ENCODE results near the gene HIP1. TPM values are rescaled to one million over a fixed set of nuclear protein-coding genes. Genes with fewer than 3 reads are reported as not detected.

HIP1 gene
- total and polyA plus RNA-seq, 3 experiments from 2014 or later: 6.1 to 7.4 (median 6.7) TPM

- Histone ChIP-seq H3K4me1 (ENCODE audit: insufficient read depth, low read length) (no peaks in the 10 kb centered on the region), H3K27me3 (ENCODE audit: insufficient read depth, low read length, poor library complexity, severe bottlenecking) (no peaks in the 10 kb centered on the region), H3K4me3 (ENCODE audit: low read length) (no peak overlapping the region), H3K9me3 (ENCODE audit: low read length) (no peaks in the 10 kb centered on the region), H3K36me3 (ENCODE audit: insufficient read depth, low read length) (no peaks in the 10 kb centered on the region), H3K27ac (ENCODE audit: low read depth, low read length) (no peak overlapping the region)
- no peak for DNase-seq
- Mint-ChIP-seq H3K27me3 (peaks cover 0 to 1% of the 10 kb centered on the region in 2 donors), H3K4me1 (peaks cover 0 to 2% (median 0%) of the 10 kb centered on the region in 3 donors), H3K27ac (no peak overlapping the region), H3K36me3 (peaks cover 2 to 13% (median 5%) of the 10 kb centered on the region in 3 donors), H3K9me3 (peaks cover 7 to 14% (median 9%) of the 10 kb centered on the region in 5 donors), H3K4me3 (no peak overlapping the region)
- CTCF ChIA-PET: no interaction called here
- POLR2A ChIA-PET: no interaction called here
Measured at GRCh38 chr7:75626954-75627353, 111.8 kb downstream of the HIP1 start.

GRCh38 chr7:75625868-75626267 is 112.9 kb downstream of the HIP1 start:
- Mint-ChIP-seq H3K36me3 (peaks cover 2 to 13% (median 5%) of the 10 kb centered on the region in 3 donors), H3K4me1 (peaks cover 0 to 5% (median 4%) of the 10 kb centered on the region in 3 donors), H3K4me3 (no peak overlapping the region), H3K9me3 (peaks cover 7 to 14% (median 9%) of the 10 kb centered on the region in 5 donors), H3K27ac (no peak overlapping the region), H3K27me3 (peaks cover 0 to 1% of the 10 kb centered on the region in 2 donors)
- Histone ChIP-seq H3K27ac (ENCODE audit: low read depth, low read length) (no peak overlapping the region), H3K27me3 (ENCODE audit: insufficient read depth, low read length, poor library complexity, severe bottlenecking) (no peaks in the 10 kb centered on the region), H3K9me3 (ENCODE audit: low read length) (no peaks in the 10 kb centered on the region), H3K4me3 (ENCODE audit: low read length) (no peak overlapping the region), H3K36me3 (ENCODE audit: insufficient read depth, low read length) (no peaks in the 10 kb centered on the region), H3K4me1 (ENCODE audit: insufficient read depth, low read length) (no peaks in the 10 kb centered on the region)
- ChIA-PET POLR2A (no interaction called here), CTCF (no interaction called here)
- no peak for DNase-seq

GRCh38 chr7:75624134-75624832 is 114.5 kb downstream of the HIP1 start:
- no peaks in the 10 kb centered on the region for H3K36me3 ChIP-seq (ENCODE audit: insufficient read depth, low read length)
- no peak overlapping the region for H3K4me3 ChIP-seq (ENCODE audit: low read length)
- peak overlapping the region; percentile 48 for H3K27ac ChIP-seq (ENCODE audit: low read depth, low read length)
- ChIA-PET POLR2A (no interaction called here), CTCF (interaction anchor here (0.7 to 0.9 kb wide), 2 partner anchors 18 to 30 kb away, joined by 3 read pairs; no protein-coding TSS in a partner anchor)
- H3K27ac Mint-ChIP-seq: peak overlapping the region in 1 of 8 donors; percentile 8
- H3K4me3 Mint-ChIP-seq: no peak overlapping the region
- H3K36me3 Mint-ChIP-seq: peaks cover 2 to 9% (median 5%) of the 10 kb centered on the region in 3 donors
- H3K4me1 Mint-ChIP-seq: peaks cover 4 to 10% (median 9%) of the 10 kb centered on the region in 3 donors
- H3K27me3 ChIP-seq (ENCODE audit: insufficient read depth, low read length, poor library complexity, severe bottlenecking): no peaks in the 10 kb centered on the region
- H3K27me3 Mint-ChIP-seq: no peaks in the 10 kb centered on the region
- H3K4me1 ChIP-seq (ENCODE audit: insufficient read depth, low read length): no peaks in the 10 kb centered on the region
- no peaks in the 10 kb centered on the region for H3K9me3 ChIP-seq (ENCODE audit: low read length)
- H3K9me3 Mint-ChIP-seq: peaks cover 6 to 14% (median 9%) of the 10 kb centered on the region in 5 donors
- DNase-seq: no peak

- no peak overlapping the region for H3K27ac Mint-ChIP-seq
- H3K27me3 Mint-ChIP-seq: no peaks in the 10 kb centered on the region
- peaks cover 8 to 14% (median 13%) of the 10 kb centered on the region in 3 donors for H3K4me1 Mint-ChIP-seq
- no peaks in the 10 kb centered on the region for H3K36me3 ChIP-seq (ENCODE audit: insufficient read depth, low read length)
- H3K27ac ChIP-seq (ENCODE audit: low read depth, low read length): no peak overlapping the region
- ChIA-PET CTCF (interaction anchor here (0.6 to 0.9 kb wide), 3 partner anchors 18 to 110 kb away, joined by 3 read pairs; no protein-coding TSS in a partner anchor), POLR2A (no interaction called here)
- no peaks in the 10 kb centered on the region for H3K9me3 ChIP-seq (ENCODE audit: low read length)
- H3K36me3 Mint-ChIP-seq: peaks cover 2 to 9% (median 5%) of the 10 kb centered on the region in 3 donors
- no peak overlapping the region for H3K4me3 Mint-ChIP-seq
- H3K27me3 ChIP-seq (ENCODE audit: insufficient read depth, low read length, poor library complexity, severe bottlenecking): no peaks in the 10 kb centered on the region
- H3K4me1 ChIP-seq (ENCODE audit: insufficient read depth, low read length): peaks cover 5% of the 10 kb centered on the region
- H3K9me3 Mint-ChIP-seq: peaks cover 3 to 11% (median 8%) of the 10 kb centered on the region in 5 donors
- DNase-seq: no peak
- no peak overlapping the region for H3K4me3 ChIP-seq (ENCODE audit: low read length)
Measured at GRCh38 chr7:75623390-75624133, 115.2 kb downstream of the HIP1 start.

- peaks cover 31 to 35% (median 32%) of the 10 kb centered on the region in 3 donors for H3K4me1 Mint-ChIP-seq
- ChIA-PET POLR2A (no interaction called here), CTCF (no interaction called here)
- H3K27ac Mint-ChIP-seq: peak overlapping the region in 3 of 8 donors; percentile 9 to 80 (median 43)
- no peaks in the 10 kb centered on the region for H3K9me3 ChIP-seq (ENCODE audit: low read length)
- no peaks in the 10 kb centered on the region for H3K9me3 Mint-ChIP-seq
- no peaks in the 10 kb centered on the region for H3K27me3 ChIP-seq (ENCODE audit: insufficient read depth, low read length, poor library complexity, severe bottlenecking)
- peaks cover 0 to 5% (median 0%) of the 10 kb centered on the region in 3 donors for H3K36me3 Mint-ChIP-seq
- no peaks in the 10 kb centered on the region for H3K36me3 ChIP-seq (ENCODE audit: insufficient read depth, low read length)
- H3K27me3 Mint-ChIP-seq: no peaks in the 10 kb centered on the region
- peaks cover 19% of the 10 kb centered on the region for H3K4me1 ChIP-seq (ENCODE audit: insufficient read depth, low read length)
- H3K27ac ChIP-seq (ENCODE audit: low read depth, low read length): no peak overlapping the region
- no peak for DNase-seq
- no peak overlapping the region for H3K4me3 Mint-ChIP-seq
- H3K4me3 ChIP-seq (ENCODE audit: low read length): no peak overlapping the region
Measured at GRCh38 chr7:75621124-75621523, 117.6 kb downstream of the HIP1 start.

GRCh38 chr7:75619636-75620035 is 119.1 kb downstream of the HIP1 start:
- Histone ChIP-seq H3K9me3 (ENCODE audit: low read length) (no peaks in the 10 kb centered on the region), H3K27ac (ENCODE audit: low read depth, low read length) (no peak overlapping the region), H3K4me3 (ENCODE audit: low read length) (no peak overlapping the region), H3K36me3 (ENCODE audit: insufficient read depth, low read length) (no peaks in the 10 kb centered on the region), H3K27me3 (ENCODE audit: insufficient read depth, low read length, poor library complexity, severe bottlenecking) (no peaks in the 10 kb centered on the region), H3K4me1 (ENCODE audit: insufficient read depth, low read length) (peaks cover 19% of the 10 kb centered on the region)
- Mint-ChIP-seq H3K9me3 (no peaks in the 10 kb centered on the region), H3K36me3 (peaks cover 0 to 3% (median 0%) of the 10 kb centered on the region in 3 donors), H3K4me3 (no peak overlapping the region), H3K4me1 (peaks cover 31 to 35% (median 32%) of the 10 kb centered on the region in 3 donors), H3K27ac (peak overlapping the region in 2 of 8 donors; percentile 42 to 68), H3K27me3 (no peaks in the 10 kb centered on the region)
- POLR2A ChIA-PET: no interaction called here
- CTCF ChIA-PET: no interaction called here
- no peak for DNase-seq

GRCh38 chr7:75617634-75618234 is 121.0 kb downstream of the HIP1 start:
- Histone ChIP-seq H3K4me3 (ENCODE audit: low read length) (peak overlapping the region; percentile 9), H3K9me3 (ENCODE audit: low read length) (no peaks in the 10 kb centered on the region), H3K36me3 (ENCODE audit: insufficient read depth, low read length) (no peaks in the 10 kb centered on the region), H3K27ac (ENCODE audit: low read depth, low read length) (no peak overlapping the region), H3K4me1 (ENCODE audit: insufficient read depth, low read length) (peaks cover 19% of the 10 kb centered on the region), H3K27me3 (ENCODE audit: insufficient read depth, low read length, poor library complexity, severe bottlenecking) (no peaks in the 10 kb centered on the region)
- H3K9me3 Mint-ChIP-seq: no peaks in the 10 kb centered on the region
- ChIA-PET CTCF (interaction anchor here (1.2 kb wide), 1 partner anchor 145 kb away, joined by 3 read pairs; no protein-coding TSS in a partner anchor), POLR2A (no interaction called here)
- H3K27me3 Mint-ChIP-seq: no peaks in the 10 kb centered on the region
- peaks cover 31 to 35% (median 32%) of the 10 kb centered on the region in 3 donors for H3K4me1 Mint-ChIP-seq
- H3K36me3 Mint-ChIP-seq: no peaks in the 10 kb centered on the region
- DNase-seq: peak; percentile 29 to 72 (median 65)
- peak overlapping the region; percentile 22 to 87 (median 83) for H3K4me3 Mint-ChIP-seq
- H3K27ac Mint-ChIP-seq: peak overlapping the region; percentile 24 to 92 (median 72)

Measured in CD8-positive, alpha-beta memory T cell (primary cell).